Measurements from ENCODE around the gene ERGIC1.
"Not testable (repeated sequence)": the region's sequence is repeated elsewhere in the genome, so short reads cannot be mapped to it uniquely, and the experiment has no call there.

The ERGIC1 gene

GRCh38 chr5:172833686-172834414, at the start of gene ERGIC1:
Gene ERGIC1 (plus strand): TSS chr5:172834251. CDS start chr5:172834414, 163 bp downstream.
- DNase-seq (ENCODE audit: insufficient read length, low spot score) (peak; percentile 90), FAIRE-seq (no peak)
- peak; percentile 50 for TF ChIP-seq POLR2A (IDR thresholded peaks at IDR 0.05; ENCODE audit: low read depth, low read length)

GRCh38 chr5:172785429-172786088, 48.5 kb upstream of the ERGIC1 start:
- FAIRE-seq (no peak), DNase-seq (ENCODE audit: insufficient read length, low spot score) (no peak)
- no peak for TF ChIP-seq POLR2A (IDR thresholded peaks at IDR 0.05; ENCODE audit: low read depth, low read length)

GRCh38 chr5:172786736-172787462, 47.2 kb upstream of the ERGIC1 start:
- DNase-seq (ENCODE audit: insufficient read length, low spot score) (no peak), FAIRE-seq (no peak)
- TF ChIP-seq POLR2A (IDR thresholded peaks at IDR 0.05; ENCODE audit: low read depth, low read length), result no peak

GRCh38 chr5:172787538-172787937, 46.5 kb upstream of the ERGIC1 start:
- not testable (repeated sequence) for FAIRE-seq; DNase-seq (ENCODE audit: insufficient read length, low spot score)

- FAIRE-seq (no peak), DNase-seq (ENCODE audit: insufficient read length, low spot score) (no peak)
- no peak for TF ChIP-seq POLR2A (IDR thresholded peaks at IDR 0.05; ENCODE audit: low read depth, low read length)
Measured at GRCh38 chr5:172788771-172789686, 45.0 kb upstream of the ERGIC1 start.

GRCh38 chr5:172789687-172790495, 44.2 kb upstream of the ERGIC1 start:
- no peak for TF ChIP-seq POLR2A (IDR thresholded peaks at IDR 0.05; ENCODE audit: low read depth, low read length)
- no peak for FAIRE-seq
- DNase-seq (ENCODE audit: insufficient read length, low spot score), result no peak

- no peak for TF ChIP-seq POLR2A (IDR thresholded peaks at IDR 0.05; ENCODE audit: low read depth, low read length)
Measured at GRCh38 chr5:172790496-172790889, 43.6 kb upstream of the ERGIC1 start.

GRCh38 chr5:172791286-172791685, 42.8 kb upstream of the ERGIC1 start:
- FAIRE-seq (no peak), DNase-seq (ENCODE audit: insufficient read length, low spot score) (no peak)
- no peak for TF ChIP-seq POLR2A (IDR thresholded peaks at IDR 0.05; ENCODE audit: low read depth, low read length)

More at GRCh38 chr5:172790496-172790889, 43.6 kb upstream of the ERGIC1 start:
- no peak for DNase-seq (ENCODE audit: insufficient read length, low spot score)
- FAIRE-seq, result no peak

GRCh38 chr5:172791726-172792445, 42.2 kb upstream of the ERGIC1 start:
- FAIRE-seq, result no peak
- TF ChIP-seq POLR2A (IDR thresholded peaks at IDR 0.05; ENCODE audit: low read depth, low read length), result no peak

GRCh38 chr5:172792701-172793570, 41.1 kb upstream of the ERGIC1 start:
- TF ChIP-seq POLR2A (IDR thresholded peaks at IDR 0.05; ENCODE audit: low read depth, low read length), result no peak
- no peak for FAIRE-seq
- no peak for DNase-seq (ENCODE audit: insufficient read length, low spot score)

More at GRCh38 chr5:172791726-172792445, 42.2 kb upstream of the ERGIC1 start:
- DNase-seq (ENCODE audit: insufficient read length, low spot score), result no peak

All from H54 (cell line).